Type B pancreatic cell (in vitro differentiated cells): Measurements from ENCODE around the gene SLC2A13. TPM values are rescaled to one million over a fixed set of nuclear protein-coding genes. Genes with fewer than 3 reads are reported as not detected.
A peak's percentile ranks its signal among the peaks of the same experiment; 100 is the strongest.

ENCODE experiments used
- DNase-seq: peaks from one replicate; pipeline ENCODE4 v3.0.0; 2021; ENCODE audit warnings: mixed read lengths; ENCODE audit not compliant: unreplicated experiment; ENCODE audit errors: extremely low spot score
- H3K27ac Mint-ChIP-seq: 2 replicates; pipeline ENCODE4 v1.8.0; 2021; ENCODE audit warnings: mild to moderate bottlenecking, mixed read lengths
- H3K27me3 Mint-ChIP-seq: 2 replicates; pipeline ENCODE4 v1.8.0; 2021; ENCODE audit warnings: mixed read lengths
- H3K36me3 Mint-ChIP-seq: 2 replicates; pipeline ENCODE4 v1.8.0; 2021; ENCODE audit warnings: mixed read lengths
- H3K4me1 Mint-ChIP-seq: one replicate; pipeline ENCODE4 v1.8.0; 2021; ENCODE audit warnings: mixed read lengths; ENCODE audit not compliant: unreplicated experiment
- H3K4me3 Mint-ChIP-seq: 2 replicates; pipeline ENCODE4 v1.8.0; 2021; ENCODE audit warnings: mild to moderate bottlenecking, mixed read lengths
- H3K9me3 Mint-ChIP-seq: 2 replicates; pipeline ENCODE4 v1.8.0; 2021; ENCODE audit warnings: mixed read lengths
- CTCF ChIP-seq: fragments of 200-600 bp; sonication (generic); conservative IDR thresholded peaks from 2 replicates; pipeline ENCODE4 v1.5.0; 2021; ENCODE audit warnings: antibody characterized with exemption, mild to moderate bottlenecking
- total RNA-seq: library from RNA; stranded (reverse); gene quantifications from 2 replicates; pipeline ENCODE4 v1.2.1, GENCODE V29; 2021; ENCODE audit warnings: low replicate concordance

SLC2A13 gene
- total RNA-seq, 1 donor from 2014 or later, result 7.1 TPM

GRCh38 chr12:39993268-39993667 is 112.6 kb downstream of the SLC2A13 start:
- Mint-ChIP-seq H3K9me3 (peaks cover 6% of the 10 kb centered on the region), H3K27me3 (peaks cover 4% of the 10 kb centered on the region), H3K36me3 (peaks cover 17% of the 10 kb centered on the region), H3K27ac (no peak overlapping the region), H3K4me1 (no peaks in the 10 kb centered on the region), H3K4me3 (no peak overlapping the region)
- TF ChIP-seq CTCF, result no peak
- no peak for DNase-seq

- peaks cover 4% of the 10 kb centered on the region for H3K27me3 Mint-ChIP-seq
- H3K9me3 Mint-ChIP-seq, result no peaks in the 10 kb centered on the region
- H3K36me3 Mint-ChIP-seq, result no peaks in the 10 kb centered on the region
- no peak overlapping the region for H3K4me3 Mint-ChIP-seq
- no peaks in the 10 kb centered on the region for H3K4me1 Mint-ChIP-seq
- no peak for DNase-seq
- no peak overlapping the region for H3K27ac Mint-ChIP-seq
- peak; percentile 86 for TF ChIP-seq CTCF
Observed at GRCh38 chr12:39990122-39991101, 115.5 kb downstream of the SLC2A13 start.

GRCh38 chr12:39989501-39989900 is 116.4 kb downstream of the SLC2A13 start:
- Mint-ChIP-seq H3K4me1 (no peaks in the 10 kb centered on the region), H3K27me3 (peaks cover 4% of the 10 kb centered on the region), H3K4me3 (no peak overlapping the region), H3K27ac (no peak overlapping the region), H3K9me3 (no peaks in the 10 kb centered on the region), H3K36me3 (no peaks in the 10 kb centered on the region)
- no peak for DNase-seq
- no peak for TF ChIP-seq CTCF

GRCh38 chr12:39988574-39988973 is 117.3 kb downstream of the SLC2A13 start:
- Mint-ChIP-seq H3K4me1 (no peaks in the 10 kb centered on the region), H3K27ac (no peak overlapping the region), H3K9me3 (no peaks in the 10 kb centered on the region), H3K4me3 (no peak overlapping the region), H3K36me3 (no peaks in the 10 kb centered on the region), H3K27me3 (peaks cover 4% of the 10 kb centered on the region)
- no peak for TF ChIP-seq CTCF
- no peak for DNase-seq

GRCh38 chr12:39986674-39987073 is 119.2 kb downstream of the SLC2A13 start:
- Mint-ChIP-seq H3K4me1 (no peaks in the 10 kb centered on the region), H3K27ac (no peak overlapping the region), H3K4me3 (no peak overlapping the region), H3K27me3 (peaks cover 4% of the 10 kb centered on the region), H3K36me3 (no peaks in the 10 kb centered on the region), H3K9me3 (no peaks in the 10 kb centered on the region)
- no peak for TF ChIP-seq CTCF
- DNase-seq, result no peak
